Spinal cord (tissue), 10 donors: Measurements from ENCODE around the gene TMEM190. TPM values are rescaled to one million over a fixed set of nuclear protein-coding genes. Genes with fewer than 3 reads are reported as not detected.
A peak's percentile ranks its signal among the peaks of the same experiment; 100 is the strongest.
"Not testable (repeated sequence)": the region's sequence is repeated elsewhere in the genome, so short reads cannot be mapped to it uniquely, and the experiment has no call there.

ENCODE experiments used
- DNase-seq, 6 donors: peaks; one replicate each; pipeline versions ENCODE4 v3.0.0 to v3.0.0-alpha.2; 2013 to 2015; ENCODE audit warnings: low spot score in 6 of 6, low read depth in 4 of 6
- H3K27ac ChIP-seq: one replicate; pipeline ENCODE4 v1.5.1; 2013; ENCODE audit warnings: low read depth, low read length, control low read depth
- H3K27me3 ChIP-seq: one replicate; pipeline ENCODE4 v1.6.1; 2013; ENCODE audit warnings: low read length; ENCODE audit not compliant: control insufficient read depth, insufficient read depth
- H3K36me3 ChIP-seq: one replicate; pipeline ENCODE4 v1.6.1; 2013; ENCODE audit warnings: low read length; ENCODE audit not compliant: control insufficient read depth, insufficient read depth
- H3K4me1 ChIP-seq: one replicate; pipeline ENCODE4 v1.6.1; 2013; ENCODE audit warnings: low read length; ENCODE audit not compliant: control insufficient read depth, insufficient read depth
- H3K4me3 ChIP-seq: one replicate; pipeline ENCODE4 v1.5.1; 2013; ENCODE audit warnings: low read depth, low read length, control low read depth
- H3K9me3 ChIP-seq: one replicate; pipeline ENCODE4 v1.6.1; 2013; ENCODE audit warnings: low read length; ENCODE audit not compliant: control insufficient read depth, insufficient read depth
- WGBS: methylation state at CpG from one replicate; pipeline ENCODE4 v1.1.5; 2013; ENCODE audit warnings: missing lambda C conversion rate; ENCODE audit not compliant: insufficient coverage; 5-methylcytosine and 5-hydroxymethylcytosine counted together
- polyA plus RNA-seq, 2 donors: library from polyadenylated mRNA; unstranded; fragments of 120-200 nt; gene quantifications; one replicate each; pipeline ENCODE4 v1.2.1, GENCODE V29; 2013; ENCODE audit not compliant: insufficient read length in 2 of 2
- total RNA-seq, 2 donors: library from RNA; depleted of rRNA in 1 of 2; stranded (reverse); fragments of 120-200 nt in 1 of 2; fragments of >200 nt in 1 of 2; gene quantifications; one replicate each; pipeline versions ENCODE4 v1.2.3 to v1.2.4, GENCODE V29; 2013 to 2014
- donor health status: healthy.

TMEM190 gene
- total and polyA plus RNA-seq, 4 donors: 0.40 to 5.0 (median 1.4) TPM

- no peak for DNase-seq
- peaks cover 29% of the 10 kb centered on the region for H3K4me1 ChIP-seq
- no peaks in the 10 kb centered on the region for H3K27me3 ChIP-seq
- peaks cover 54% of the 10 kb centered on the region for H3K36me3 ChIP-seq
- H3K27ac ChIP-seq: no peak overlapping the region
- H3K9me3 ChIP-seq: no peaks in the 10 kb centered on the region
- WGBS: no CpG with 5 or more reads among the region's 2 CpGs
- no peak overlapping the region for H3K4me3 ChIP-seq
Measured at GRCh38 chr19:55402509-55402908, 25.9 kb downstream of the TMEM190 start.

- Histone ChIP-seq H3K9me3 (no peaks in the 10 kb centered on the region), H3K4me3 (no peak overlapping the region), H3K4me1 (peaks cover 38% of the 10 kb centered on the region), H3K36me3 (peaks cover 50% of the 10 kb centered on the region), H3K27ac (no peak overlapping the region), H3K27me3 (no peaks in the 10 kb centered on the region)
- 79% methylated on average over 4 of the region's 5 CpGs for WGBS
- no peak for DNase-seq
Measured at GRCh38 chr19:55405638-55406037, 29.0 kb downstream of the TMEM190 start.

GRCh38 chr19:55406091-55406825, 29.6 kb downstream of the TMEM190 start:
- H3K36me3 ChIP-seq: peaks cover 44% of the 10 kb centered on the region
- no peak for DNase-seq
- WGBS: 74% methylated on average over 8 of the region's 14 CpGs
- no peaks in the 10 kb centered on the region for H3K9me3 ChIP-seq
- H3K27ac ChIP-seq: no peak overlapping the region
- peak overlapping the region; percentile 59 for H3K4me3 ChIP-seq
- H3K4me1 ChIP-seq: peaks cover 38% of the 10 kb centered on the region
- no peaks in the 10 kb centered on the region for H3K27me3 ChIP-seq

- H3K4me1 ChIP-seq: peaks cover 38% of the 10 kb centered on the region
- peaks cover 37% of the 10 kb centered on the region for H3K36me3 ChIP-seq
- DNase-seq: peak in 1 of 6 donors; percentile 53
- H3K4me3 ChIP-seq: peak overlapping the region; percentile 59
- no peaks in the 10 kb centered on the region for H3K27me3 ChIP-seq
- H3K27ac ChIP-seq: peak overlapping the region; percentile 78
- WGBS: 0% methylated on average over 23 of the region's 35 CpGs
- H3K9me3 ChIP-seq: no peaks in the 10 kb centered on the region
Measured at GRCh38 chr19:55406826-55407549, 30.4 kb downstream of the TMEM190 start.

- under 1% methylated on average over 36 of the region's 36 CpGs for WGBS
- H3K9me3 ChIP-seq, DNase-seq, H3K27me3 ChIP-seq: not testable (repeated sequence)
- H3K27ac ChIP-seq: peak within 1 kb of the TSS; percentile 98
- peaks cover 32% of the 10 kb centered on the region for H3K36me3 ChIP-seq
- H3K4me3 ChIP-seq: peak within 1 kb of the TSS; percentile 59
- peaks cover 36% of the 10 kb centered on the region for H3K4me1 ChIP-seq
Measured at GRCh38 chr19:55407550-55407799, 30.8 kb downstream of the TMEM190 start, which contains the start of gene UBE2S. Gene UBE2S, minus strand, starts transcription at chr19:55407788. Its CDS starts 199 bp downstream, at chr19:55407589.

GRCh38 chr19:55407800-55408532, 31.3 kb downstream of the TMEM190 start:
- H3K27ac ChIP-seq: peak overlapping the region; percentile 98
- no peaks in the 10 kb centered on the region for H3K9me3 ChIP-seq
- no peaks in the 10 kb centered on the region for H3K27me3 ChIP-seq
- H3K36me3 ChIP-seq: peaks cover 27% of the 10 kb centered on the region
- under 1% methylated on average over 72 of the region's 72 CpGs for WGBS
- peaks cover 32% of the 10 kb centered on the region for H3K4me1 ChIP-seq
- peak overlapping the region; percentile 59 for H3K4me3 ChIP-seq
- DNase-seq: peak; percentile 97 to 100 (median 99)

GRCh38 chr19:55408533-55408872, 31.9 kb downstream of the TMEM190 start:
- DNase-seq: no peak
- peak overlapping the region; percentile 98 for H3K27ac ChIP-seq
- peaks cover 21% of the 10 kb centered on the region for H3K36me3 ChIP-seq
- H3K27me3 ChIP-seq: no peaks in the 10 kb centered on the region
- peak overlapping the region; percentile 59 for H3K4me3 ChIP-seq
- no peaks in the 10 kb centered on the region for H3K9me3 ChIP-seq
- H3K4me1 ChIP-seq: peaks cover 28% of the 10 kb centered on the region
- 70% methylated on average over 8 of the region's 9 CpGs for WGBS

GRCh38 chr19:55409179-55409578, 32.6 kb downstream of the TMEM190 start:
- not testable (repeated sequence) for H3K4me3 ChIP-seq, DNase-seq, H3K9me3 ChIP-seq, H3K27ac ChIP-seq, H3K27me3 ChIP-seq
- H3K36me3 ChIP-seq: peaks cover 15% of the 10 kb centered on the region
- WGBS: 100% methylated on average over 1 of the region's 8 CpGs
- H3K4me1 ChIP-seq: peaks cover 27% of the 10 kb centered on the region

- Histone ChIP-seq H3K9me3 (no peaks in the 10 kb centered on the region), H3K36me3 (peaks cover 9% of the 10 kb centered on the region), H3K4me3 (no peak overlapping the region), H3K4me1 (peaks cover 27% of the 10 kb centered on the region), H3K27me3 (no peaks in the 10 kb centered on the region), H3K27ac (no peak overlapping the region)
- DNase-seq: no peak
- WGBS: 100% methylated on average over 2 of the region's 2 CpGs
Measured at GRCh38 chr19:55410168-55410567, 33.5 kb downstream of the TMEM190 start.
